Thoracic aorta (tissue), 2 donors: ENCODE data around the gene SLC41A3. TPM values are rescaled to one million over a fixed set of nuclear protein-coding genes. Genes with fewer than 3 reads are reported as not detected.

Experiments used
- ATAC-seq: fragments of 150-250 bp; one replicate; pipeline ENCODE4 v1.8.0; 2017; ENCODE audit warnings: low read depth; ENCODE audit not compliant: insufficient number of reproducible peaks, low FRiP score
- DNase-seq: peaks from one replicate; pipeline ENCODE4 v3.0.0-alpha.2; 2020; ENCODE audit warnings: low spot score
- H3K27ac ChIP-seq, 2 donors: fragments of 200-600 bp; sonication (generic); 1 replicate in 1 of 2; 2 replicates in 1 of 2; pipeline ENCODE4 v1.5.1; 2016; ENCODE audit warnings: mild to moderate bottlenecking in 2 of 2, moderate library complexity in 2 of 2
- H3K27me3 ChIP-seq: fragments of 200-600 bp; sonication (generic); replicated peaks from 2 replicates; pipeline ENCODE4 v1.6.0; 2016; ENCODE audit warnings: mild to moderate bottlenecking; ENCODE audit not compliant: insufficient read depth
- H3K36me3 ChIP-seq: fragments of 200-600 bp; sonication (generic); one replicate; pipeline ENCODE4 v1.5.1; 2016
- H3K4me1 ChIP-seq, 2 donors: fragments of 200-600 bp; sonication (generic); 1 replicate in 1 of 2; 2 replicates in 1 of 2; pipeline versions ENCODE4 v1.5.1 to v1.6.0; 2016; ENCODE audit warnings: low read depth in 2 of 2, mild to moderate bottlenecking in 1 of 2; ENCODE audit not compliant: control insufficient read depth in 1 of 2
- H3K4me3 ChIP-seq: fragments of 200-600 bp; sonication (generic); 2 replicates; pipeline ENCODE4 v1.5.1; 2016; ENCODE audit warnings: mild to moderate bottlenecking
- H3K9me3 ChIP-seq: fragments of 200-600 bp; sonication (generic); 2 replicates; pipeline ENCODE4 v1.5.1; 2016
- total RNA-seq, 2 donors: library from RNA; depleted of rRNA; stranded (reverse); fragments of >200 nt; gene quantifications; one replicate each; pipeline versions ENCODE4 v1.1.0 to v1.2.3, GENCODE V29; 2016
- TF ChIP-seq, protein P1 (sequence below): fragments of 200-600 bp; sonication (generic); IDR thresholded peaks from one replicate; pipeline ENCODE4 v1.5.1; 2019; ENCODE audit warnings: antibody characterized with exemption

SLC41A3 gene
- total RNA-seq, 2 donors from 2014 or later: 70.9 to 106 TPM

DNA sequence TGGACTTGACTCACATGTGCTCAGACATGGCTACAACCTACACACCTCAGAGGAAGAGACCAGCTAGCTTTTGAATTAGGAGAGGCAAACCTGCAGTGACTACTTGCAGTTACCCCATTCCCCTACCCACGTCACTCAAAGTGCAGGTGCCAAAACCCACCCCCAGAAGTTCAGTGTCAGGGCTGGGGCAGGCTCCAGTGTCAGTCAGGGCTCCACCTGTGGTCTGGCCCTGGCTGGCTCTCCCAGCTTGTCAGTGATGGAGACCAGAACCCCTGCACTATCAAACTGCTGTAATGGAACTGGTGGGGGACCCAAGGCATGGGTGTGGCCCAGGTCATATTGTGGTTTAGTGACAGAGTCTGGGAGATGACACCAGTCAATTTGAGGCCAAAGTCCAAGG lies 32.6 kb upstream of the SLC41A3 start:
- TF ChIP-seq, protein P1, sequence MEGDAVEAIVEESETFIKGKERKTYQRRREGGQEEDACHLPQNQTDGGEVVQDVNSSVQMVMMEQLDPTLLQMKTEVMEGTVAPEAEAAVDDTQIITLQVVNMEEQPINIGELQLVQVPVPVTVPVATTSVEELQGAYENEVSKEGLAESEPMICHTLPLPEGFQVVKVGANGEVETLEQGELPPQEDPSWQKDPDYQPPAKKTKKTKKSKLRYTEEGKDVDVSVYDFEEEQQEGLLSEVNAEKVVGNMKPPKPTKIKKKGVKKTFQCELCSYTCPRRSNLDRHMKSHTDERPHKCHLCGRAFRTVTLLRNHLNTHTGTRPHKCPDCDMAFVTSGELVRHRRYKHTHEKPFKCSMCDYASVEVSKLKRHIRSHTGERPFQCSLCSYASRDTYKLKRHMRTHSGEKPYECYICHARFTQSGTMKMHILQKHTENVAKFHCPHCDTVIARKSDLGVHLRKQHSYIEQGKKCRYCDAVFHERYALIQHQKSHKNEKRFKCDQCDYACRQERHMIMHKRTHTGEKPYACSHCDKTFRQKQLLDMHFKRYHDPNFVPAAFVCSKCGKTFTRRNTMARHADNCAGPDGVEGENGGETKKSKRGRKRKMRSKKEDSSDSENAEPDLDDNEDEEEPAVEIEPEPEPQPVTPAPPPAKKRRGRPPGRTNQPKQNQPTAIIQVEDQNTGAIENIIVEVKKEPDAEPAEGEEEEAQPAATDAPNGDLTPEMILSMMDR: no peak
- Histone ChIP-seq H3K4me1 (no peaks in the 10 kb centered on the region), H3K36me3 (no peaks in the 10 kb centered on the region), H3K4me3 (no peak overlapping the region), H3K27ac (no peak overlapping the region), H3K27me3 (no peaks in the 10 kb centered on the region), H3K9me3 (no peaks in the 10 kb centered on the region)
- ATAC-seq (no peak), DNase-seq (no peak)

DNA sequence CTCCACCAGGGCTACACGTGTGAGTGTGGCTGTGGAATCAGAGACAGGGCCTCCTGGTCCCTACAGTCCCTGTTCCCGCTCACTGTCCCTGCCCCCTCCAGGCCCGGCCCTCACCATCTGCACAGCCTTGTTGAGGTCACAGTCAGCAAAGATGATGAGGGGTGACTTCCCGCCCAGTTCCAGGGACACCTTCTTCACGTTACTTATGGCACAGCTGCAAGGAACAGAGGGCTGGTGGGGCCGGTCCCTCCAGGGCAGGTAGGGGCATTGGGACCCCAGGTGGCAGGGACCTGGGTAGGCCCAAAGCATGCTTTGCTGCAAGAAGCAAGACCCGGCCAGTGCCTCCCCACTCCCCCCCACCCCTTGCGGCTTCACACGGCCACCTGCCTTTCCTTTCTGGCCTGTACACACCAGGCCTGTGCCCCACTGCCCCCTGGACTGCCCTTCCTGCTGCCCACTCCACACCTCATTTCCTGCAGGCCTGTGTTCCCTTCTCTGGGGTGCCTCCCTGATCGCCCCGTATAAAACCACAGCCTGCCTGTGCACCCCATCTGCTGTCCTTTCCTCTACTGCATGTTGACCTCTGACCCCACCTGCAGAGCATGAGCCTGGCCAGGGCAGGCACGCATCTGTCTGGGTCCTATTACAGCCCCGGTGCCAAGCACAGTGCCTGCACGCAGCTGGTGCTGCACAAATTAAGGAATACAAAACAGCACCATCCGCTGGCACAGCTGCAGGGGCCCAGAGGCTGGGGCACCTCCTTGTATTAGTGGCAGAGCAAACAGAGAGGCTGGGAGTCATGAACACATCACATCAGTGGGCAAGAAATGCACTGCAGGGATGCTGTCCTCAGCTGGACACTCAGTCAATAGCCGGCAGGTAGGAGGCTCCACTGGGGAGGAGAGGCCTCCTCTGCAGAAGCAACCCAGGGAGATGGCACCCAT lies 30.8 kb upstream of the SLC41A3 start:
- Histone ChIP-seq H3K36me3 (no peaks in the 10 kb centered on the region), H3K27me3 (no peaks in the 10 kb centered on the region), H3K27ac (no peak overlapping the region), H3K4me3 (no peak overlapping the region), H3K4me1 (no peaks in the 10 kb centered on the region), H3K9me3 (no peaks in the 10 kb centered on the region)
- TF ChIP-seq, protein P1: no peak
- DNase-seq (no peak), ATAC-seq (no peak)

DNA sequence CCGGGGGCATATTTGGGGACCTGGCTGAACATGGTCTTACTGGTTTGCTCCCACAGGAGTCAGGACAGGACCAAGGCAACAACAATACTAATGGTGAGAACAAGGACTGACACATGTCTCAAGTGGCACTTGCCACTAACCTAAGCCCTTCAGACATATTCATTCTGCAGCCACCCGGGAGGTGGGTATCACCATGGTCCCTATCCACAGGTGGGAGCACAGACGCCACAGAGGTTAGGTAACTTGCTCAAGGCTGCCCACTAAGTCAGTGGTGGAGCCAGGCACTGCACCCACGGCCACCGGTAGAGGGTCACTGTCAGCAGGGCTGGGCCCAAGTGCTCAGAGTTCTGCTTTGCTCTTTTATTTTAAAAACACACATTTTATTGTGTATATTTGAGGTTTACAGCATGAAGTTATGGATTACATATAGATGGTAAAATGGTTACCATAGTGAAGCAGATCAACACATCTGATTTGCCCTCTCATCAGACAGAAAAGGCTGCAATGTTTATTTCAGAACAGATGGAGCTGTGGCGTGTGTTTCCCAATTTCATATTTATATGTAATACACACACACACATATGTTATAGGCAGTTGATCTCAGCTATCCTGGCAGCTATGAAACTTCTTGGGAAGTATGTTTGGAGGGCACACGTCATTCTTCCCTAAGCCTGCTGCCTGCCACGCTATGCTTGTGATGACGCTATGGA lies 30.0 kb upstream of the SLC41A3 start:
- Histone ChIP-seq H3K27me3 (no peaks in the 10 kb centered on the region), H3K4me1 (no peaks in the 10 kb centered on the region), H3K36me3 (peaks cover 5% of the 10 kb centered on the region), H3K27ac (no peak overlapping the region), H3K9me3 (no peaks in the 10 kb centered on the region), H3K4me3 (no peak overlapping the region)
- no peak for DNase-seq
- TF ChIP-seq, protein P1: peak; percentile 19
- ATAC-seq: no peak

DNA sequence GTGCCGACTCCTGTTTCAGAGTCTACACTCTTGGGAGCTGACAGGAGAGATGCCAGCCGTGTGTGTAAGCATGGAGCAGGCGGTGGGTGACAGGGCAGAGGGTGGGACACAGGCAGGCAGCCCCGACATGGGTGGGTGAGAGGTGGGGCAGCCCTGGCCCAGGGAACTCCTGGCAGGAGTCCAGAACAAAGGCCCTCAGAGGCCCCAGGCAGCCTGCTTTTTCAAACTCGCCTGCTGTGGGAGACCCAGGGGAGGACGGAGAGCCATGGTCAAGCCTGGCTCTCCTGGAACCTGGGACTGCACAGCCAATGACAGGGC lies 29.3 kb upstream of the SLC41A3 start:
- H3K36me3 ChIP-seq: peaks cover 7% of the 10 kb centered on the region
- TF ChIP-seq, protein P1: no peak
- H3K4me3 ChIP-seq: no peak overlapping the region
- no peaks in the 10 kb centered on the region for H3K4me1 ChIP-seq
- ATAC-seq (no peak), DNase-seq (no peak)
- H3K27ac ChIP-seq: no peak overlapping the region
- H3K27me3 ChIP-seq: no peaks in the 10 kb centered on the region
- no peaks in the 10 kb centered on the region for H3K9me3 ChIP-seq

DNA sequence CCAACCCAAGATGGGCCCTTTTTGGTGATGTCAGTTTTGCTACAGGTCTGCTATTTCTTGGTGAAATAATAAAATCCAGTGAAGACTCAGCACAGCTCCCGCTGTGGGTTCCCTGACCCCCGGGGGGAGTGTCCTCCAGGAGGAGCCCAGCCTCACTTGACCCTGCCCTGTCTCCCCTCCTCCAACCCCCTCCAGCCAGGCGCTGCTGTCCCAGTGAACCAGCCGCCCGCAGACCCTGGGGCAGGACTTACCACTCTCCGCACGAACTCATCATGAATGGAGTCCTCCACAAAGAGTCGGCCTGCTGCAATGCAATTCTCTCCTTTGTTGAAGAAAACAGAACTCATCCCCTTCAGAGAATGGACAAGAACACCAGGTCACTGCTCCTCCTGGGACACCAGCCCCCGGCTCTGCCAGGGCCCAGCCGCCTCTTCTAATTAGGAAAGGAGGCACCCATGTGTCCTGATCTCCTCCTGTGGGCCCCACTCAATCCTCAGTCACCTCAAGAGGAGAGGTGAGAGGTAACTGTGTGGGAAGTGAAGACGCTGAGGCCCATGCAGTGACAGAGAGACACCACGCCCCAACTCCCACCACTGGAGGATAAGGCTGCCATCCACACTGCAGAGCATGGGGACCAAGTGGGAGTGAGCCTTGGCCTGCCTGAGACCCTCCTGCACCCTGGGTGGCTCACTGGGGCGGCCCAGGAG lies 28.8 kb upstream of the SLC41A3 start:
- no peak for ATAC-seq
- Histone ChIP-seq H3K36me3 (peaks cover 7% of the 10 kb centered on the region), H3K27me3 (no peaks in the 10 kb centered on the region), H3K4me3 (no peak overlapping the region), H3K27ac (no peak overlapping the region), H3K9me3 (no peaks in the 10 kb centered on the region), H3K4me1 (no peaks in the 10 kb centered on the region)
- no peak for DNase-seq
- TF ChIP-seq, protein P1: no peak
